OCI-LY7 (cell line): ENCODE measurements around the gene TRIO. TPM values are rescaled to one million over a fixed set of nuclear protein-coding genes. Genes with fewer than 3 reads are reported as not detected.
"Not testable (repeated sequence)": the region's sequence is repeated elsewhere in the genome, so short reads cannot be mapped to it uniquely, and the experiment has no call there.

ENCODE experiments used
- BruUV-seq: library from RNA; stranded (reverse); fragments of 400-500 nt; replicated peaks from 2 replicates; lab custom pipeline; 2021; lab: Mats Ljungman, UMichigan
- CTCF ChIA-PET: fragments of 300-600 bp; sonication (Branson Sonifier 250); formaldehyde crosslinking; loops from one replicate; lab custom pipeline; 2022; ENCODE audit warnings: antibody characterized with exemption; ENCODE audit not compliant: unreplicated experiment; lab: Charles Lee
- POLR2A ChIA-PET: fragments of 300-600 bp; sonication (Branson Sonifier 250); formaldehyde crosslinking; loops from one replicate; lab custom pipeline; 2022; ENCODE audit warnings: antibody characterized with exemption; lab: Charles Lee
- DNase-seq: peaks from one replicate; pipeline ENCODE4 v3.0.0-alpha.2; 2015; ENCODE audit warnings: low spot score
- H2AFZ ChIP-seq: fragments of 200-600 bp; sonication (generic), shearing (Covaris generic); 2 replicates; pipeline ENCODE4 v1.6.1; 2014; ENCODE audit warnings: mild to moderate bottlenecking, antibody characterized with exemption, low read length, moderate library complexity
- H3K27ac ChIP-seq: fragments of 200-600 bp; sonication (generic); 2 replicates; pipeline ENCODE4 v1.5.1; 2014; ENCODE audit warnings: mixed run types, low read depth, mild to moderate bottlenecking, moderate library complexity, low read length, inconsistent platforms; ENCODE audit not compliant: poor library complexity, severe bottlenecking
- H3K36me3 ChIP-seq: fragments of 200-600 bp; sonication (generic); 2 replicates; pipeline ENCODE4 v1.6.1; 2014; ENCODE audit warnings: mild to moderate bottlenecking, antibody characterized with exemption, low read length, moderate library complexity, mixed read lengths; ENCODE audit not compliant: insufficient read depth
- H3K4me1 ChIP-seq: fragments of 200-600 bp; sonication (generic); 2 replicates; pipeline ENCODE4 v1.5.1; 2014; ENCODE audit warnings: mild to moderate bottlenecking, low read length; ENCODE audit not compliant: insufficient read depth, poor library complexity, severe bottlenecking
- H3K4me2 ChIP-seq: fragments of 200-600 bp; sonication (generic); 2 replicates; pipeline ENCODE4 v1.6.1; 2014; ENCODE audit warnings: mild to moderate bottlenecking, low read length
- H3K4me3 ChIP-seq: fragments of 200-600 bp; sonication (generic); 2 replicates; pipeline ENCODE4 v1.5.1; 2014; ENCODE audit warnings: mild to moderate bottlenecking, low read depth, low read length; ENCODE audit not compliant: poor library complexity, severe bottlenecking
- H3K79me2 ChIP-seq: fragments of 200-600 bp; sonication (generic); 2 replicates; pipeline ENCODE4 v1.6.1; 2016; ENCODE audit warnings: low read depth, mild to moderate bottlenecking, low read length, moderate library complexity, mixed read lengths; ENCODE audit not compliant: insufficient read depth
- H3K9me2 ChIP-seq: fragments of 200-600 bp; sonication (generic); 2 replicates; pipeline ENCODE4 v1.6.1; 2016; ENCODE audit warnings: mild to moderate bottlenecking, low read length, mixed read lengths; ENCODE audit not compliant: insufficient read depth
- H3K9me3 ChIP-seq: fragments of 200-600 bp; sonication (generic); 2 replicates; pipeline ENCODE4 v1.6.1; 2014; ENCODE audit warnings: mild to moderate bottlenecking, mixed run types, low read length, mixed read lengths
- H4K20me1 ChIP-seq: fragments of 200-600 bp; sonication (generic); 2 replicates; pipeline ENCODE4 v1.6.1; 2014; ENCODE audit warnings: mild to moderate bottlenecking, antibody characterized with exemption, low read length, moderate library complexity, mixed read lengths; ENCODE audit not compliant: insufficient read depth
- CTCF ChIP-seq: fragments of 200-600 bp; sonication (generic); conservative IDR thresholded peaks from 2 replicates; pipeline ENCODE4 v1.5.1; 2014; ENCODE audit warnings: mild to moderate bottlenecking, antibody characterized with exemption, low read length, moderate library complexity, mixed read lengths
- EZH2phosphoT487 ChIP-seq: fragments of 200-600 bp; sonication (generic); IDR thresholded peaks from 2 replicates; pipeline ENCODE4 v1.6.1; 2018; ENCODE audit warnings: low read depth, borderline replicate concordance, mild to moderate bottlenecking, mixed run types, antibody characterized with exemption, low read length, moderate library complexity, mixed read lengths
- intact Hi-C: fragments of 100-400 bp; cut with micrococcal nuclease; formaldehyde crosslinking; loops from one replicate; pipeline ENCODE4 v1.10.0; 2022; ENCODE audit not compliant: unreplicated experiment
- total RNA-seq, 2 experiments: library from RNA; depleted of rRNA in 1 of 2; stranded (reverse); fragments of >200 nt in 1 of 2; shearing (Covaris generic) in 1 of 2; gene quantifications; 2 replicates each; pipeline ENCODE4 v1.2.3, GENCODE V29; 2014 to 2022

The TRIO gene
- total RNA-seq, 2 experiments from 2014 or later: 35.8 to 55.1 TPM

DNA sequence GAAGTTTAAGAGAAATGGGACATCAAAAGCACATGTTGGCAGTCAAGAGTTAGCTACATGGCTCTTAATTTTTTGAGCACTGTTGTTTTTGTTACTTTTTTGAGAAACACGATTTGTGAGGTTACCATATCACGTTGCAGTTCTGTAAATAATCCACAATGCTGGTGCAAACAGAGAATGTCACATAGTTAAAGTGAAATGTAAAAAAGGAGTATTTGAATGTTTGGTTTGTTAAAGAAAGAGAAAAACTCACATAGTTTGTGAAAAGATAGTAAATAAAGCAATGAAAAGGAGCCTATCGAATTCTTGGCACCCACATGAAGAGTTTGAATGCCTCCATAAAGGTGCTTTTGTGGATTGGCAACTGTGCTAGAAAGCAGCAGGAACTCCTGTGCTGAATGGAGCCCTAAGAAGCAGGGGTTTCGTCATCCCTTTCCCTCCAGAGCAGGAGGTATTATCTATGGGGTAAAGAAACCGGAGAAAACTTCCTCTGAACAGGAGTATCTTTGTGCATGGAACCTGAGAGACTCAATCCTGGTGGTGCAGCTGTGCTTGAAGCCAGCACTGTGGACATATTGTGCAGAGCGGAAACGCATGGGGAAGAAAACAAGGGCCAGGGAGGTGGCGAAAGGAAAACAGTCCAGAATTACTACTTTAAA is 289.9 kb downstream of the TRIO start:
- H3K27ac ChIP-seq: no peak overlapping the region
- H3K4me2 ChIP-seq: no peak overlapping the region
- H2AFZ ChIP-seq: no peak overlapping the region
- intact Hi-C loops: no loop called here
- POLR2A ChIA-PET: interaction anchor here (1.1 to 1.6 kb wide), 2 partner anchors 15 to 22 kb away, joined by 4 read pairs; no protein-coding TSS in a partner anchor
- CTCF ChIA-PET: no interaction called here
- BruUV-seq: no TSS peak
- no peak overlapping the region for H3K4me3 ChIP-seq
- H3K9me2 ChIP-seq: no peaks in the 10 kb centered on the region
- no peaks in the 10 kb centered on the region for H4K20me1 ChIP-seq
- no peaks in the 10 kb centered on the region for H3K79me2 ChIP-seq
- TF ChIP-seq CTCF (no peak), EZH2phosphoT487 (no peak)
- no peak for DNase-seq
- H3K4me1 ChIP-seq: no peaks in the 10 kb centered on the region
- no peaks in the 10 kb centered on the region for H3K9me3 ChIP-seq
- H3K36me3 ChIP-seq: no peaks in the 10 kb centered on the region

- TF ChIP-seq CTCF (no peak), EZH2phosphoT487 (no peak)
- no peak overlapping the region for H3K4me3 ChIP-seq
- H3K4me1 ChIP-seq: no peaks in the 10 kb centered on the region
- H3K79me2 ChIP-seq: no peaks in the 10 kb centered on the region
- BruUV-seq: no TSS peak
- H3K4me2 ChIP-seq: no peak overlapping the region
- no peak overlapping the region for H3K27ac ChIP-seq
- no peak for DNase-seq
- no peaks in the 10 kb centered on the region for H3K9me3 ChIP-seq
- no peaks in the 10 kb centered on the region for H4K20me1 ChIP-seq
- intact Hi-C loops: no loop called here
- H3K9me2 ChIP-seq: no peaks in the 10 kb centered on the region
- H2AFZ ChIP-seq: no peak overlapping the region
- ChIA-PET CTCF (no interaction called here), POLR2A (no interaction called here)
- H3K36me3 ChIP-seq: no peaks in the 10 kb centered on the region
Measured at GRCh38 chr5:14435481-14435880, 292.3 kb downstream of the TRIO start.

GRCh38 chr5:14436122-14436521 is 293.0 kb downstream of the TRIO start:
- CTCF ChIA-PET, H4K20me1 ChIP-seq, DNase-seq, H2AFZ ChIP-seq, H3K36me3 ChIP-seq, H3K4me2 ChIP-seq, H3K27ac ChIP-seq, H3K9me2 ChIP-seq, BruUV-seq, POLR2A ChIA-PET, H3K79me2 ChIP-seq, H3K4me1 ChIP-seq, H3K9me3 ChIP-seq, intact Hi-C loops, H3K4me3 ChIP-seq: not testable (repeated sequence)
